ENCODE measurements around the gene TAF7. TPM values are rescaled to one million over a fixed set of nuclear protein-coding genes. Genes with fewer than 3 reads are reported as not detected.

Gene TAF7
- total RNA-seq, 1 experiment from 2014 or later: 90.3 TPM

- WGBS (ENCODE audit: extremely low coverage, insufficient read length, low lambda C conversion rate): no CpG with 5 or more reads among the region's 1 CpG
- H4K8ac ChIP-seq (replicated peaks; ENCODE audit: insufficient read length, low read depth, low read length): no peak overlapping the region
Observed at GRCh38 chr5:141306630-141307029, 14.0 kb downstream of the TAF7 start.

More at GRCh38 chr5:141306630-141307029, 14.0 kb downstream of the TAF7 start:
- no peaks in the 10 kb centered on the region for H3K4me1 Mint-ChIP-seq
- H3K9me3 Mint-ChIP-seq: peaks cover 14 to 62% of the 10 kb centered on the region in 2 experiments; a peak in 4 of 5 replicates
- peaks cover 0 to 6% (median 0%) of the 10 kb centered on the region in 3 experiments; a peak in 3 of 7 replicates for H3K36me3 Mint-ChIP-seq (ENCODE audit: insufficient read depth in 1 of 3, low read depth in 3 of 3)
- H3K4me3 Mint-ChIP-seq: no peak overlapping the region
- no peak overlapping the region for H3K23ac ChIP-seq (ENCODE audit: insufficient read length, low read depth, low read length)
- no peaks in the 10 kb centered on the region; the same call in 1 of the 2 replicates for H3K79me2 ChIP-seq (ENCODE audit: insufficient read depth, low read length)
- H3K14ac ChIP-seq (ENCODE audit: insufficient read depth, low read length): no peak overlapping the region
- H2BK5ac ChIP-seq (ENCODE audit: insufficient read length, low read length): no peak overlapping the region
- H3K23me2 ChIP-seq (ENCODE audit: insufficient read length, low read depth, low read length, poor library complexity, severe bottlenecking): no peaks in the 10 kb centered on the region
- no peak overlapping the region for H2BK12ac ChIP-seq (ENCODE audit: insufficient read length, low read depth, low read length)
- no peak overlapping the region for H2BK20ac ChIP-seq (ENCODE audit: low read depth, low read length, poor library complexity, severe bottlenecking)
- H3K27ac ChIP-seq (ENCODE audit: insufficient read length, low read depth, low read length): no peak overlapping the region
- H3K27me3 ChIP-seq (ENCODE audit: insufficient read depth, low read length): no peaks in the 10 kb centered on the region
- no peak overlapping the region for H2BK15ac ChIP-seq (ENCODE audit: low read depth, low read length)
- no peaks in the 10 kb centered on the region for H3K4me1 ChIP-seq (ENCODE audit: insufficient read depth, low read length)
- no peak overlapping the region for H2AFZ ChIP-seq (ENCODE audit: low read length)
- no peak overlapping the region for H4K5ac ChIP-seq (ENCODE audit: insufficient read length, low read depth, low read length)
- no peaks in the 10 kb centered on the region for H3K9me3 ChIP-seq (ENCODE audit: control insufficient read depth, low read depth, low read length)
- H3K18ac ChIP-seq (ENCODE audit: insufficient read length, low read depth, low read length): no peak overlapping the region
- no peak overlapping the region for H3K56ac ChIP-seq (ENCODE audit: insufficient read length, low read depth, low read length)
- H3K27ac Mint-ChIP-seq: no peak overlapping the region
- no peak overlapping the region for H3K9ac ChIP-seq (ENCODE audit: extremely low read depth, insufficient read length, low read length)
- no peaks in the 10 kb centered on the region for H3K27me3 Mint-ChIP-seq (ENCODE audit: low read depth)
- no peaks in the 10 kb centered on the region for H3K79me1 ChIP-seq (ENCODE audit: insufficient read depth, low read depth, low read length, poor library complexity, severe bottlenecking)
- H2BK120ac ChIP-seq (ENCODE audit: low read depth, low read length, poor library complexity, severe bottlenecking): no peak overlapping the region
- no peak for TF ChIP-seq CTCF (conservative IDR thresholded peaks at IDR 0.05)
- no peaks in the 10 kb centered on the region for H4K20me1 ChIP-seq (ENCODE audit: control insufficient read depth, insufficient read depth, insufficient read length)
- H2AK5ac ChIP-seq (ENCODE audit: insufficient read length, low read length): no peak overlapping the region
- no peak overlapping the region for H3K4ac ChIP-seq (ENCODE audit: low read depth, low read length)
- H3T11ph ChIP-seq (ENCODE audit: low read length): no peak overlapping the region
- DNase-seq: no peak
- H4K91ac ChIP-seq (ENCODE audit: insufficient read length, low read depth, low read length): no peak overlapping the region
- H3K4me2 ChIP-seq (ENCODE audit: insufficient read depth, insufficient read length, low read length): no peak overlapping the region

All from H9 (cell line).